HT-29 (cell line): ENCODE results near the gene APBB1IP. TPM values are rescaled to one million over a fixed set of nuclear protein-coding genes. Genes with fewer than 3 reads are reported as not detected.
"Not testable (repeated sequence)": the region's sequence is repeated elsewhere in the genome, so short reads cannot be mapped to it uniquely, and the experiment has no call there.

Experiments used
- DNase-seq: peaks from one replicate; pipeline ENCODE4 v3.0.0-alpha.2; 2015; ENCODE audit warnings: low spot score
- total RNA-seq: library from RNA; depleted of rRNA; stranded (reverse); fragments of >200 nt; shearing (Covaris generic); gene quantifications from 2 replicates; pipeline ENCODE4 v1.2.3, GENCODE V29; 2014; rRNA removed

The APBB1IP gene
- total RNA-seq: not detected in 2 replicates

GRCh38 chr10:26437637-26438461, at the start of gene APBB1IP:
TSS of gene APBB1IP (plus strand) at chr10:26438341. CDS start at chr10:26492327, 53,986 bp downstream.
- DNase-seq: no peak

GRCh38 chr10:26389533-26389932, 48.6 kb upstream of the APBB1IP start:
- DNase-seq: no peak

- no peak for DNase-seq
Observed at GRCh38 chr10:26391701-26392695, 46.1 kb upstream of the APBB1IP start.

- not testable (repeated sequence) for DNase-seq
Observed at GRCh38 chr10:26398353-26398752, 39.8 kb upstream of the APBB1IP start.

GRCh38 chr10:26407406-26407969, 30.7 kb upstream of the APBB1IP start:
- DNase-seq: no peak

- no peak for DNase-seq
Observed at GRCh38 chr10:26408858-26409494, 29.2 kb upstream of the APBB1IP start.

- no peak for DNase-seq
Observed at GRCh38 chr10:26410356-26410755, 27.8 kb upstream of the APBB1IP start.

GRCh38 chr10:26412932-26413331, 25.2 kb upstream of the APBB1IP start:
- no peak for DNase-seq

- no peak for DNase-seq
Observed at GRCh38 chr10:26413375-26413774, 24.8 kb upstream of the APBB1IP start.

GRCh38 chr10:26417136-26417535, 21.0 kb upstream of the APBB1IP start:
- no peak for DNase-seq

GRCh38 chr10:26422977-26423376, 15.2 kb upstream of the APBB1IP start:
- no peak for DNase-seq

- DNase-seq: no peak
Observed at GRCh38 chr10:26423722-26424121, 14.4 kb upstream of the APBB1IP start.

GRCh38 chr10:26430641-26431163, 7.4 kb upstream of the APBB1IP start:
- DNase-seq: no peak

- DNase-seq: no peak
Observed at GRCh38 chr10:26432938-26433337, 5.2 kb upstream of the APBB1IP start.

GRCh38 chr10:26435852-26436251, 2.3 kb upstream of the APBB1IP start:
- DNase-seq: no peak

- no peak for DNase-seq
Observed at GRCh38 chr10:26436848-26437247, 1.3 kb upstream of the APBB1IP start.

GRCh38 chr10:26438534-26439341, 597 bp downstream of the APBB1IP start:
- DNase-seq: no peak

- no peak for DNase-seq
Observed at GRCh38 chr10:26439406-26440087, 1.4 kb downstream of the APBB1IP start.

- no peak for DNase-seq
Observed at GRCh38 chr10:26440088-26440470, 1.9 kb downstream of the APBB1IP start.
